ENCODE measurements around the gene DPH3.

DPH3 gene

DNA sequence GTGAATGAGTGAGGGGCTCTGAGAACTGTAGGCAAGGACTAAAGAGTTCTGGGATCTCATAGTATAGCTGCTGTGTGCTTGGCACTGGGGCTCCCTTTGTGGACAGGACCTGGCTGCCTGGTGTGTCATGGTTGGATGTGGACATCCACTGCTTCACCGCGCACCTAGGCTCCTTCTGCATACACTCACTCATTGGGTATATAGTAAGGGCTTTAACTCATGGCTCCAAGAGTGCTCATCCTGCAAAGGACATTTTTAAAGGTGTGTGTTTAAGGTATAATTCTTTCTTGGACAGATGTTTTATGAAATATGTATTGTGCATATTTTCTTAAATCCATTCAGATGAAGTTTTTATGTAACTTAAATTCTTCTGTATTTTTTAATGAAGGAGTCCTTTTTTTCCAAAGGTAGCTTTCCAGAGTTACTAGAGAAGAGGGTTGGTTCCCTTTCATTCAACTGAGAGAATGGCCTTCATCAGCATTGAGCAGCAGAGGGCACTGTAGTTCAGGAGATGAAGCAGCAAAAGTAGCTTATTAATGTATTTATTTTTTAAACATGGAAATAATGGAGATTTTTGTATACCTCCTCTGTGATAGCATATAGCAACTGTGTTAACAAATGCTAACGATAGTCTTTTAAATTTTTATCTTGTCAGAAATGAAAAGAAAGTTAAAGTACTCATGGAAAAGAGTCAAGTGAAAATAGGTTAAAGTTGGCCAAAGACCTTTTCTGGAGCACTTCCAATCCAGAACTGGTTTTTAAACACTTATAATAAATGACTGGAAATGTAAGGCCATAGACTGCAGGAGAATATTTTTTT, 25.5 kb upstream of the DPH3 start:
- peak; percentile 64 to 68 for DNase-seq

DNA sequence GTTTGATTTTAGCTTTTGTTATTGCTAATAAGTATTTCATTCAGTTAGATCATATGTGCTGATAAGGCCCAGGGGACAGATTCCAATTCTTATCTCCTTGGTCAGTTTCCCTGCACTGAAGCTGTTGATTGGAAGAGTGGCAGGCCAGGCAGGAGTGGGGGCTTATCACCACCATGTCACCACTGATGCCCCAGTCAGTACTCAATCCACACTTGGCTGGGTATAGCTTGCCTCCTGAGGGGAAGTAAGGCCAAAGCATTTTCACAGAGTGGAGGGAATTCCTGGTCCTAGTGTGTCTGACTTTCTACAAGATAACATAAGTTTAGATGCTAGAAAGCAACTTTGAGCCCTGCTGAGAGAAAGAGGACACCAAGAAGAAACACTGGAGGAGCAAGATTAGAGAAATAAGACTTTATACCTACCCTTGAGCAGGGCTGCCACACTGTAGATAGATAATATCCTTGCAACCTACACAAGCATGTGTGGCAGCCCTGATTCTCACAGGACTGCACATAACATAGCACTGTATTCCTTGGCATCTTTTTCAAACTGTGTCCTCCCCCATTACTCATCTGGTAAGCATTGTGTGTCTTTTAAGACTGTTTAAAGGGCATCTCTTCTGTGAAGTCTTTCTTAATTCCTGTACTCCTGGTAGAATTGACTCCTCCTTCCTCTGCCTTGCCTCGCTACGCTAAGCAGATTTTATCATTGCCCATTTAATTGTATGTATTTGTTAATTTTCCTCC, 24.6 kb upstream of the DPH3 start:
- DNase-seq = no peak

DNA sequence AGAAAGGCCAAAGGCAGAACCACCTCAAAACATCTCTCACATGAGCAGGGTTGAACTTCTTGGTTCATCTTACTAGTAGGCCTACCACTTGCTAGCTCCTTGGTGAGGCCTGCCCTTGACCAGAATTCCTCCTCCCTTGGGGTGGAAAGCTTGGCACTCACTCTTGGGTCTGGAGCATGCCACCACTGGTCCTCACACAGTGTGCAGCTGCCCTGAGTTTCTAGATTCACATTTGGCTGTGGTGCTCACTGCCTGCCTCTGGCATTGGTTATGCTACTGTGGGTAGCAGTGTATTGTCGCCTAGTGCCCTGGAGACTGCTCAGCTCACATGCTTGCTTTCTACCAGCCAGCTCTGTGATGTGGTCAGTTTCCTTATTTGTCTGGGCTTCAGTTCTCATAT, 23.9 kb upstream of the DPH3 start:
- DNase-seq = no peak

DNA sequence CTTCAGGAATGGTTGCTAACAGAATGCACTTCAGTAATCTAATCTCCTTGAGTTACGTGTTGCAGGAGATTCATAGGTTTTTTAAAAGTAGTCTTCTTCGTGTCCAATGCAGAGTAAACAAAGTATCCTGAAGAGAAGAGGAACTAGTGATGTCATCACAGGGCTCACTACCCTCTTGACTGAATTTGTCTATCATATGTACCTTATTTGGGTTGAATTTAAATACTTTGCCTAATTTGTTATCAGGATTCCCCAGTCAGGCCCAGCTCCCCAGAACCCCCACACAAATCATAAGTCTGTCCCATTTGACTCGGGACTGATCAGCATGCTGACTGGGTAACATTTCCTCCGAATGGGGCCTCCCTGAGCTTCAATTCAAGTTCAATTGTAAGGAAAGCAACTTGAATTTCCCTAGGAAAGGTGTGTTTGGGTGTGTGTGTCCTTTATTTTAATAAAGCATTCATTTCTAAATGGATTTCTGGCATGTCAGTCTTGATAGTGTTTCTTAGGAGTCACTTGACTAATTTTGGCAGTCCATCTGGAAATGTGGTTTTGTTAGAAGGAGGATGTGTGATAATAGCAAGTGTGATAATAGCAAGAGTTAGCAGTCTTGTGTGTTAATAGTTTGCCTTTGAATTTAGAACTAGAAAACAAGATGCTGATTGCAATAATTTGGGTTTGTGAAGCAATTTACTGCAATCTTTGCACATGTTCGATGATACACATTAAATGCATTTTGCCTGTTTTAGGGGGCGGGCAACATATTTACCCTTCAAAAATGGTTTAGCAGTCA, 22.2 kb upstream of the DPH3 start:
- DNase-seq = peak; percentile 29 to 53

DNA sequence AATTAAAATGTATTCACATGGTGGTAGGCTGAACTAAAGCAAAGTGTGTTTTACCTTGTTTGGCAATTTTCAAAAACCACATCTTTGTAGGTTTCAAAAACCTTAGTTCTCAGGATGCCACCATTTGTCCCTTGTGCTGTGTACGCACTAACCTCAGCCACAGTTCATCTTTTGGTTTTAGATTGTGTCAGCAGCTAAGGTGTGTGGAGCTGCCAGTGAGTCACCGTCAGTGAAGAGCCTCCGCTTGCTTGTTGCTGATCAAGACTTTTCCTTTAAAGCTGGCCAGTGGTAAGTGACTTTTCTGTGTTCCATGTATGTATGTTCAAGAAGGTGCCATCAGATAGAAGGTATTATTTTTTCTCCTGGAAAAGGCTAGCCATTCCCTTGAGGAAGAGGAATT, 21.4 kb upstream of the DPH3 start:
- DNase-seq = no peak

DNA sequence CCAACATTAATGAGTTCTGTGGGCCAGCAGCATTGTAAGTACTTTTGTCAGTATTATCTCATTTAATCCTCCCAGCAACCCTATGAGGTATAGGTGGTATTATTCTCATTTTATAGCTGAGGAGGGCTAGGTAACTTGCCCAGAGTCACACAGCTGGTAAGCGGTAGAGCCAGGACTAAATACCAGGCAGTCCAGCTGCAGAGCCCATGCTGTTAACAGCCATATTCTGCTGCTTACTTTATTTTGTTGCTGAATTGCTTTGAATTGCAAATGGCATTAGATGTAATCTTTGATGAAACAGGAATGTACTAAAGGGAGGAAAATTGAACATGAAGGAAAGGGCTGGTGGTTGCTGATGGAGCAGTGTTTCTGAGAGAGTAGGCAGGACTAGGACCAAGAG, 19.9 kb upstream of the DPH3 start:
- DNase-seq = no peak

DNA sequence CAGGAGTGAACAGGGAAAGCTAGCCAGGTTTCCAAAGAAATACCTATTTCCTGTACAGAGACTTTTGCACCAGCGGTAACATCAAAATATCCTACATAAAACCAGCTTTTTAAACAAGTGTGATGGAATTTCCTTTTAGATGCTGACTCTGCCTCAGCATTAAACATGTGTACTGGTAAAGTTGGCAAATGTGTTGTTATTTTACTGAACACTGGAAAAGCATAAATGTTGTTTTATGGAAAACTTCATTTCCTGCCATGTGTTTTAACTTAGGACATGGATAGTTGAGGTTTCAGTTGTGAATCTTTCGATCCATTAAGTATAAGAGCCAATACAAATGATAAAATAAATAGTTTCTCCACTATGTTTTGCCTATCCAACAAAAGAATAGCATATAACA, 15.9 kb upstream of the DPH3 start:
- no peak for DNase-seq

DNA sequence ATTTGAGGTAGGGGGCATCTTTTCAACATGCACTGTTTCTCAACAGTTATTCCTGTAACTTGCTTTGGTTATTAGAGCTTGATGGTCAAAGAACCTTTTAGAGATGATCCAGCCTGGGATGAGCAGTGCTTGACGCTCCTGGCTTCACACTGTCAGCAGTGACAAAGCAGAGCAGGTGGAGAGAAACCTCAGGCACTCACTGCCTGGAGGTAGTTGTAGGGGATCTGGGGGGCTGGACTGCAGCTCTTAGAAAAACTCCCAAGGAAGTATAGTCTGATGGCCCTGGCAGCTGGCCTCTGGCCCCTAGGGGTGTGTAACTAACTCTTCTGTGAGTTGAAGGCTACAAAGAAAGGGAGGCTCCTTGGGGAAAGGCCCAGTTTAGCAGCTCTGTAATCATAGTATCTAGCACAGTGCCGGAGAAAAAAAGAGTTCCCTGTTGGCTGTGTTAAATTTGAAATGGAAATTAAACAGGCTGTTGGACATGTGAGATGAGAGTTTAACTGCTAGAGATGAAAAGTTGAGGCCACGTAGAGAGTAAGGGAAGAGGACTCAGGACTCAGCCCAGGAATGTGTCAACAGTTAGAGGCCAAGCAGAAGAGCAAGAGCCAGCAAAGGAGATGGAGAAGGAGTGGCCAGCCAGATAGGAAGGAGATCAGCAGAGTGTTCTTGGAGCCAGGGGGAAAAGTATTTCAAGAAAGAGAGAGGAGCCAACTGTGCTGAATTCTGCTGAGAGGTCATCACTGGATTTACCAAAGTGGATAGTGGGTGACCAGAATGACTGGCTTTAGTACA, 14.5 kb upstream of the DPH3 start:
- DNase-seq = no peak

DNA sequence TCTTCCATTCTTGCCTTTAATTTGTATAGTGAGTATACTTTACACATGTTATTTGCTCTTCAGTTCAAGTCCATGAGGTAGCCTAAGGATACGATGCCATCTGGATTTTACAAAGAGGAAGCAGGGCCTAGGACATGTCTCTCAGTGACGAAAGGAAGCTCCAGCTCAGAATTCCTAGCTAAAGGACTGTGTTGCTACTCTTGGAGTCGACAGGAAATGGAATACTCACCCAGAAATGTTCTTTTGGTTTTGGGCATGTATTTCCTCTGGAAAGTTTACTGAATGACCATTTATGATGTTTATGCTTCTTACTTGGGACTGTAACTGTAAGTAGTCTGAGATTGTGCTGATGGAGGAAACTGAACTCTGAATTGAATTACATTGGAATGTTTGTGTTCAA, 12.7 kb upstream of the DPH3 start:
- no peak for DNase-seq

DNA sequence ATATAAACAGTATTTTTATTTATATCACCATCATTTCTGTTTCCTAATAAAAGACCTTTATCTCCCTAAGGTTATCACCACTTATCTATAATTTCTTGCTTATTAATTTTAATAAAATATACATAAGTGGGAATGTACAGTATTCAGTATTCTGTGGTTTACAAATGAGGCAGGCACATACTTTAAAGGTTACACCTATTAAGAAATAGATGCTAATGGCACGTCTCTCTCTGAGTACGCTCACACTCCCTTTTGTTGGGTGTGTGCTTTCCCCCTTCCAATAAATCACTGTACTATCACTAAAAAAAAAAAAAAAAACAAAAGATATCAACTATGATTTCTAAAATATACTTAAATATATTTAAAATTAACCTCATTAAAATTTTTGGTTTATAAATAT, 9.1 kb upstream of the DPH3 start:
- DNase-seq = no peak

DNA sequence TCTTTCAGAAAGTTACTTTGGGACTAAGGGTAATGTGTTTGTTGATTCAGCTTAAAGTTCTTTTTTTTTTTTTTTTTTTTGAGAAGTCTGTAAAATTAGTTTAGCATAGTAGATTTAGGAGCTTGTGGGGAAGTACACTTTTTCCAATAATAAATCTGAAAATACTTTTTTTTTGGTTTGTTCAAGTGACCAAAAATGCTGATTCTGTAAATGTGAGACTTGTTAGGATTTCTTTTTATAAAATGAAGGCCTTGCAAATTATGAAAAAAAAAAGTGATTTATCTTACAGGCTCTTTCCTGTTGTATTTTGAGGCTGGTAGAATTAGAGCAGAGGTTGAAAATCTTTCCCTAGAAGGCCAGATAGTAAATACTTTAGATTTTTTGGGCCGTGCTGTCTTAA, 7.8 kb upstream of the DPH3 start:
- no peak for DNase-seq

DNA sequence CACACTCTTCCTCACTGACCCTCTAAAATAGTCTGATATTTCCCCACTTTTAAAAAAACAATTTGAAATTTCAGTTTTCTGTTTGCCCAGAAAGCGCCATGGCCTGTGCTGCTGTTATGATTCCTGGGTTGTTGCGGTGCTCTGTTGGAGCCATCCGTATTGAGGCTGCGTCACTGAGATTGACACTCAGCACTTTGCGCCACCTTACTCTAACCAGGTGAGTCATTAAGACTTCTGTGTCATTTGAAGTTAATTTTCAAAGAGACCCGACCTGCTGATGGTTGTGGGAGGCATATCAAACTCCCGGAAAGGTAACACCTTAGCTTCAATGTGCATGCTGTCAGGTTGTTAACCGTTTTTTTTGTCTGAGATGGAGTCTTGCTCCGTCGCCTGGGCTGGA, 6.1 kb upstream of the DPH3 start:
- DNase-seq = no peak

DNA sequence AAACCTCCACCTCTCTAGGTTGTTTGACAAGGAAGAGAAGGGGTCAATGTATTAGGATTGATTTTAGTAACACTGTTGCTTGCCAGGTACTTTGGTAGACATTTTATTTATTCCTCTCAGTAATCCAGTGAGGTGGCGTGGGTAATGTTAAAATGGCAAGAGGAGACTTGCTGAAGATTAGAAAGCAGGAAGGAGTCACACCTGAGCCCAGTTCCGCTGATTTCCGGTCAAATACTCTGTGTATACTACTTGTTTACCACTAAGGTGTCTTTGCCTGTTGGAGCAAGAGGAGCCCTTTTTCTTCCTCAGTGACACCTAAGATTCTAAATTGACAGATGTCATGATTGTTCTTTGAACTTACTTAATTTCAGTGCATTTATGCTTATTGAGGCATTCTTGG, 2.0 kb upstream of the DPH3 start:
- DNase-seq = no peak

DNA sequence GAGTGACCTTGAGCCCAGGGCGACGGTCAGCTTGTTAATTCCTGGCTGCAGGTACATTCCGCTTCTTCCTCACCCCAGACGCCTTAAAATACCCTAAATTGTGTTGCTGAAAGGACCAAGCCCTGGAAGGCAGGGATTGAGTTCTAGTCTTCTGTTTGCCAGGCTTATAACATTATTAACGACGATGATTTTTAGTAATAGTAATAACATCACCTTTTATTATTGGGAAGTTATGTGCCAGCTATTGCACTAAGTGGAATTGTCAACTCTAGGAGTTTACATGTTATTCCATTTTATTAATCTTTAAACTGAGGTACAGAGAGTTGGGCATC, 678 bp upstream of the DPH3 start:
- DNase-seq = no peak

DNA sequence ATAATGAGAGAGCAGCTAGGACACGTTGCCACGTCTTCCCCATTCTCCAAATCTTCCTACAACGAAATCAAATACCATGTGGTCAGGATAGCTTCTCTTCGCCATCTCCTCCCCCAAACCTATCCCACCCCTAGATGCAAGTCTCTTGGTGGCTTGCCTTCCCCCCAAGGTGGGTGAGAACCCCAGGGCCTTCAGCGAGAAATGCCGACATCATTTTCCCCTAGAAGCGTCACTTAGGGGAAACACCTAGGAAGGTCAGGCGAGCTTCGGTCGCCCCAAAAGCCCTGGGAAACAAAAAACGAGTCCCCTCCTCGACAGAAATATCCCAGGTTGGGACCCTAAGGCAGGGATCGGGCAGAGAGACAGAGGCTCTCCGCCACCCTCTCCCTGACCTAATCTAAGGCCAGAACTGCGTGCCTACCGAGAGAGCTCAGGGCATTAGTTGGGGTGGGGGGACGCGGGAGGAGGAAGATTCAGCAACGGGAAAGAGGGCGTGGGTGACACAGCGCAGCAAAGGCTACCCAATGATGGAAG, 502 bp downstream of the DPH3 start:
- peak in 1 of 2 donors; percentile 14 for DNase-seq

DNA sequence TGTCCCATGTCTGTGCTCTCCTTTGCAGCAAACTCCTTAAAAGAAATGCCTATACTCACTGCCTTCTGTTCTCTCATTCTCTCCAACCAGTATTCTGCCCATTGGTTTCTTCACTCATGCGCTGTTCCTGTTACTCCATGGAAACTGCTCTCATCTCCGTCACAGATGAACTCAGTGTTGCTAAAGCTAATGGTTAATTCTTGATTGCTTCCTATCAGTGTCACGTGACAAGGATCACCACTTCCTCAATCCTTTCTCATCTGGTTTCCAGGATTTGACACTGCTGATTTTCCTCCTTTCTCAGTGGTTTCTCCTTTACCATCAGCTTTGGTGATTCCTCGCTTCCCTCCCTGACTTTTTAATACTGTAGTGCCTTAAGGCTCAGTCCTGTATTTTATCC, 2.6 kb downstream of the DPH3 start:
- DNase-seq = peak; percentile 32 to 51

DNA sequence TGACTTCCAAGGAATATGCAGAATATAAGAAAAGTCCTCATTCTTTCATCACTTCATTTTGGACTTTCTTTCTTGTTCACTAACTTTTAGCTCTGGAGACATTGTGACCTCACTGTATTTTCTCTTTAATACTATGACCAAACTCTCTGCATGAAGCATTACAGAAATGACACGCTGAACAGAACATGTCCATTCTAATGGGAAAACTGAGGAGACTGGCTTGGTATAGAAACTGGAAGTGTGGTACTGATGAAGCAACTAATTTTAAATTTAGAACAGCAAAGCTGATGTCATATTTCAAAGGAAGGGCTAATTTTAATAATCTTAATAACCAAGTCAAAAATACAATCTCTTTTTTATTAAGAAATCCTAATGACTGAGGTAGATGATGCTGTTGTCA, 4.7 kb downstream of the DPH3 start:
- peak; percentile 21 to 31 for DNase-seq

DNA sequence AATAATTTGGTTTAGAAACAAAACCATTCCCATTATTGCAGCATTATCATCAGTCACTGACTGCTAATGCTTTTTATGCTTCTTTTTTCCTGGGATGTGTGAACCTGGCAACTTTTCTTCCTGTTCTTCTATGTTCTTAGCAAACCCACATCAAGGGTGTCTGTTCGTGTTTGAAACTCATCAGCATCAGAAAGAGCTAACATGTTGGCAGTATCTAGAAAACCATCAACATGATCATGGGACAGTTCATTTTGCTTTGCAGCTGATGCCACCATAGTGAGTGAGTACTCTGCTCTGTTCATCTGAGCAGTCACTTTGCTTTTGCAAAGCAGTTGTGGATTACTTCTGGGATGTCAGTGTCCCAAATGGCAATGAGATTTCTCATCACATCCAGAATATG, 5.9 kb downstream of the DPH3 start:
- DNase-seq = no peak

DNA sequence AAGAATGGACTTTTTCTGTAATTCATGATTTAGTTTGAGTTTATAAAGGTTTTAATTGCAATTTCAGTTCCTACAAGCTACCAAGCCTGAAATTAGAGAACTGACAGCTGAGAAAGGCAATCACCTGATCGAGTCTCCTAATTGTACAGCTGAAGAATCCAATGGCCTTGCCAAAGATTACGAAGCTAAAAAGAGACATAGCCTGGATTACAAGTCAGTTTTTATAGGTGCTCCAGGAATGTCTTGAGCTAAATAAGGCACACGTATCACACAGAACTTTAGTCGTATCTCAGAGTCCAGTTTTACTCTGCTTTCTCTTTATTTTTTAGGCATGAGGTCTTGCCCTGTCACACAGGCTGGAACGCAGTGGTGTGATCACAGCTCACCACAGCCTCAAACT, 6.6 kb downstream of the DPH3 start:
- no peak for DNase-seq

DNA sequence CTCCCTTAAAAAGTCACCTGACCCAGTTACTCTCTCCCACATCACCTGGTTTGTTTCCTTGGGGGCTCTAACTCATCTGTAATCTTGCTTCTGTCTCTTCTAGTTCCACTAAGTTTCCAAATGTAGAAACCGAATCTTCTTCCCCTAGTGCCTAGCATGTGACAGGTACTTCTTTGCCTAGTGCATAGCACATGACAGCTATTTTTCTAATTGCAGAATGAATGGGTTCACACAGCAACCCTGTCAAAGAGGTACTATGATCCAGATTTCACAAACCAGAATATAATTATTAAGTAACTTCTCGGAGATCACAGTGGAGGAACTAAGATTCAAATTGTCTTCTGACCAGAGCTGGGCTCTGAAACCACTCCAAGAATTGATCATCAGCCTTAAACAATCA, 7.4 kb downstream of the DPH3 start:
- DNase-seq = peak; percentile 73 to 87

DNA sequence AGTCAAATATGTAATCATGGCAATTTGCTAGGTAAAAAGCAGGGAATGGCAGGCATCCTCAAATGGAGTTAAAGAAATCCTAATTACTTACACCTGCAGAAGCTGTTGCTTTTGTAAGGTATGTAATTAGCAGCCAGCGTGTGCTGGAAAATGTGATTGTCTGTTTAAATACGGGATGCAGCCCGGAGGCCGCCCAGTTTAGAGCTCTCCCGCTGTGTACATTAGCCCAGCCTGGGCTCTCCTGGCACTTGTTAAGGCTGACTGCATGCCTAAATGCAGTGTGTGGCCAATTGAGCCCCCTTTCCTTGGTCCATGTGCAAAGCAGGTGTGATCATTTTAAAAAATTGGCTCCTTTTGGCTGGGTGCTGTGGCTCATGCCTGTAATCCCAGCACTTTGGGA, 9.0 kb downstream of the DPH3 start:
- DNase-seq = no peak

DNA sequence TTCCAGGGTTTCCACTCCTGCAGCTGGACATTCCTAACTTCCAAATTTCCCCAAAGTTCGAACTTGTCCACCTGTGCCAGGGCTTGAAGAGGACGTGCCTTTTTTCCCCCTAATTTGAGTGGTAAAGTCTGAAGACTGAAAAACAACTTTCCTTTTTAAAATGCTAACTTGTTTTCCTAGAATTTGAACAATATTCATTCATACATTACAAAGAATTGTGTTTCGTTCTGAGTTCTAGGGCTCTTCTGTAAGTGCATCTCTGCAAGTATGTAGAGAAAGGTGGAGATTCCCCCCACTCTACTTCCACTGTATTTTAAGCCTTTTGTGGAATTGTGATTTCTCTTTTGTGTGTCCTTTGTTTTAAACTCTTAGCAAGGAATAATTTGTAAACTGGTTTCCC, 9.4 kb downstream of the DPH3 start:
- DNase-seq = no peak

DNA sequence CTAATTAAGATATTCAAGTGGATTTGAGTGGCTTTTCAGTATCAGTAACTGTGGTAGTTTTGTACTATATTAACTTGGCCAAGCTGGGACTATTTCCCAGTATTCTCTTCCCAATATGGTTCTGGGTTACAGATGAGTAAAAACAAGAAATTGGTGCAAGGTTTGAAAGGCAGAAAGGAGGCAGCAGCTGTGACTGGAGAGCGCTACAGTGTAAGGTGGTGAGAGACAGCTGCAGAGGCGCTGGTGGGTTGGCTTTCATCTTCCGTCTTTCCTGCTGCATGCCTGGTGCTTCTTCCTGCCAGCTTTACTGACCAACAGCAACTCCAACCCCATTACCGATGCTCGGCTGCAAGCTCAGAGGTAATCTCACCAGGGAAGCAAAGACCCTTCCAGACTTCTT, 9.8 kb downstream of the DPH3 start:
- no peak for DNase-seq

Data from inflammatory macrophage (primary cell).